Lower lobe of right lung (tissue), 2 donors: ENCODE data around the gene NAA80. TPM values are rescaled to one million over a fixed set of nuclear protein-coding genes. Genes with fewer than 3 reads are reported as not detected.

Source experiments
- ATAC-seq, 2 donors: fragments of 200-7000 bp; cut with Tn5 transposase; one replicate each; pipeline ENCODE4 v1.9.1; 2020 to 2022; ENCODE audit warnings: mild to moderate bottlenecking in 2 of 2, moderate library complexity in 2 of 2
- DNase-seq: peaks from one replicate; pipeline ENCODE4 v3.0.0-alpha.2; 2020
- H3K27ac ChIP-seq: fragments of 200-600 bp; one replicate; pipeline ENCODE4 v1.8.0; 2022
- H3K27me3 ChIP-seq: fragments of 200-600 bp; one replicate; pipeline ENCODE4 v1.8.0; 2022; ENCODE audit warnings: low read depth
- H3K36me3 ChIP-seq: fragments of 200-600 bp; one replicate; pipeline ENCODE4 v1.8.0; 2022; ENCODE audit warnings: mild to moderate bottlenecking
- H3K4me1 ChIP-seq: fragments of 200-600 bp; one replicate; pipeline ENCODE4 v1.8.0; 2022
- H3K4me3 ChIP-seq: fragments of 200-600 bp; one replicate; pipeline ENCODE4 v1.8.0; 2022; ENCODE audit warnings: mild to moderate bottlenecking
- H3K9me3 ChIP-seq: fragments of 200-600 bp; one replicate; pipeline ENCODE4 v1.8.0; 2022
- intact Hi-C: fragments of 100-400 bp; cut with DNase I; formaldehyde crosslinking; loops from one replicate; pipeline ENCODE4 v1.11.0; 2022
- total RNA-seq: library from RNA; stranded (reverse); fragmentation: NEBNext Ultra II Directional; extraction: Animal tissue kit (Norgen Biotek cat#: 25700); gene quantifications from one replicate; pipeline ENCODE4 v1.2.1, GENCODE V29; 2021
- TF ChIP-seq, protein P1 (sequence below): fragments of 200-600 bp; IDR thresholded peaks from one replicate; pipeline ENCODE4 v1.8.0; 2022; ENCODE audit warnings: antibody characterized with exemption, mild to moderate bottlenecking
- donor health status: DM: no; HTN: yes; CAD: no; lungs with severe emphysema.

Gene NAA80
- total RNA-seq, 1 donor from 2014 or later, result 9.3 TPM

- H3K9me3 ChIP-seq, result no peaks in the 10 kb centered on the region
- no peak for DNase-seq
Measured at GRCh38 chr3:50297384-50297775, 1.8 kb downstream of the NAA80 start.

DNA sequence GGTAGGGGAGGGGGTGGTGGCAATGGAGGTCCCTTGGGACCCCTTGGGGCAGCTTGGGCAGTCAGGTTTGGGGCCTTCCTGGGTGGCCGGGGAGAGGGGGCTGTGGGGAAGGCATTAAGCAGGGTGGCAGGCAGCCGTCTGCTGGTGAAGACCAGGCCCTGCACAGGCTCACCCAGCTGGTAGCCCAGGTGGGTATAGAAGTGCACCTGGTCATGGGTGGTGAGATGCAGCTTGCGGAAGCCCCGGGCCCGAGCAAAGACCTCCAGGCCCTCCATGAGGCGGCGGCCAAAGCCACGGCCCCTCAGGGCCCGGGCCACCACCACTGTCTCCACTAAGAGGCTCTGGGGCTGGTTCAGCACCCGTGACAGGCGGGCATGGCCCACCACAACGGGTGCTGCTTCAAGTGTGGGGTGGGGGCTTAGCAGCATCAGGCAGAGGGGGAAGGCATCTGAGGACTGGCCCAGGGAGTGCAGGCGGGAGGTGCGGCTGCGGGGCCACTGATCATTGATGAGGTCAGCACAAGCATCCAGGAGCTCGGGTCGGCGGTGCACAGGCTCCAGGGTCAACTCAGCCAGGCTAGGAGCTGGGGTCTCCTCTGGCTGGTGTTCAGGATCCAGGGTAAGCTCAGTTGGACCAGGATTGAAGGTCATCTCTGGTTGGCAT, 2.4 kb downstream of the NAA80 start:
- intact Hi-C loops, result no loop called here
- ATAC-seq (no peak), DNase-seq (no peak)
- no peak overlapping the region for H3K4me3 ChIP-seq
- H3K9me3 ChIP-seq, result no peaks in the 10 kb centered on the region
- no peak overlapping the region for H3K27ac ChIP-seq
- TF ChIP-seq, protein P1, sequence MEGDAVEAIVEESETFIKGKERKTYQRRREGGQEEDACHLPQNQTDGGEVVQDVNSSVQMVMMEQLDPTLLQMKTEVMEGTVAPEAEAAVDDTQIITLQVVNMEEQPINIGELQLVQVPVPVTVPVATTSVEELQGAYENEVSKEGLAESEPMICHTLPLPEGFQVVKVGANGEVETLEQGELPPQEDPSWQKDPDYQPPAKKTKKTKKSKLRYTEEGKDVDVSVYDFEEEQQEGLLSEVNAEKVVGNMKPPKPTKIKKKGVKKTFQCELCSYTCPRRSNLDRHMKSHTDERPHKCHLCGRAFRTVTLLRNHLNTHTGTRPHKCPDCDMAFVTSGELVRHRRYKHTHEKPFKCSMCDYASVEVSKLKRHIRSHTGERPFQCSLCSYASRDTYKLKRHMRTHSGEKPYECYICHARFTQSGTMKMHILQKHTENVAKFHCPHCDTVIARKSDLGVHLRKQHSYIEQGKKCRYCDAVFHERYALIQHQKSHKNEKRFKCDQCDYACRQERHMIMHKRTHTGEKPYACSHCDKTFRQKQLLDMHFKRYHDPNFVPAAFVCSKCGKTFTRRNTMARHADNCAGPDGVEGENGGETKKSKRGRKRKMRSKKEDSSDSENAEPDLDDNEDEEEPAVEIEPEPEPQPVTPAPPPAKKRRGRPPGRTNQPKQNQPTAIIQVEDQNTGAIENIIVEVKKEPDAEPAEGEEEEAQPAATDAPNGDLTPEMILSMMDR, result no peak
- H3K27me3 ChIP-seq, result no peaks in the 10 kb centered on the region
- peaks cover 48% of the 10 kb centered on the region for H3K4me1 ChIP-seq
- H3K36me3 ChIP-seq, result no peaks in the 10 kb centered on the region

More at GRCh38 chr3:50297384-50297775, 1.8 kb downstream of the NAA80 start:
- TF ChIP-seq, protein P1, result no peak
- intact Hi-C loops, result no loop called here
- Histone ChIP-seq H3K4me3 (no peak overlapping the region), H3K27ac (no peak overlapping the region), H3K36me3 (no peaks in the 10 kb centered on the region), H3K27me3 (no peaks in the 10 kb centered on the region), H3K4me1 (peaks cover 53% of the 10 kb centered on the region)
- ATAC-seq, result no peak

DNA sequence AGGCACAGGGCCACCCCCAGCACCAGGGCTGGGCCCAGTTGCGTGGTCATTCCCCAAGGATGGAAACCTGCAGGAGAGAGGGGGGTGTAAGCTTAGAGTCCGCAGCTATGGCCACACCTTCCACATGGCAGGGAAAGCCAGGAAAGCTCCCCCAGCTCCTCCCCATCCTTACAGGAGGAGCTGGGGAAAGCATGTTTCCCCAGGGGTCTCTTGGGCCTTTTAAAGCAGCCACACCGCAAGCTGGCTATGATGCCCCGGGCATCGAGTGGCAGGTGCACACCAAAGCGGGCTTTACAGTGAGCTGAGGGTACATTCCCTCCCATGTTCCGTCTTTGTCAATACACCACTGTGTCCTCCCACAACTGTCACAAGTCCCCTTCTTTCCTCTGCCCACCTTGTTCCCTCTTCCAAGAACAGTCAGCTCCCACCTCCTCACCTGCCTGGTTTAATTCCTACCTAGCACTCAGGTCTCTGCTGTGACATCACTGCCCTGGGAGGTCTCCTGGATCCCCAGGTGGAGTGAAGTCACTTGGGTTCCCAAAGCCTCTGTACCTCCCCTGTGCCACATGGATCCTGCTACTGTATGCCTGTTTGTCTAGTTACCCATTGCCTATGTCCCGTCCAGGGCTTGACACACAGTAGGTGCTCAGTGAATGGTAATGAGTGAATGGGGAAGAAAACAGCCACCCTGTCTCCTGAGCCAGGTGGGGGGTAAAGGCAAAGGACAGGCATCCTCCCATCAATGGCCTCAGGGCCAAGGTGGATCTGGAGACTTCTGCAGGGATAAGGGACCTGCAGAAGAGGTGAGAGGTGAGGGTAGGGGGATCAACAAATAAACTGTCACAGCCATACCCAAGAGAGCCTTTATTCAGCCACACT, 3.4 kb downstream of the NAA80 start:
- H3K36me3 ChIP-seq, result no peaks in the 10 kb centered on the region
- no peak overlapping the region for H3K4me3 ChIP-seq
- intact Hi-C loops, result no loop called here
- no peak overlapping the region for H3K27ac ChIP-seq
- TF ChIP-seq, protein P1, result no peak
- no peaks in the 10 kb centered on the region for H3K9me3 ChIP-seq
- H3K4me1 ChIP-seq, result peaks cover 47% of the 10 kb centered on the region
- ATAC-seq (no peak), DNase-seq (no peak)
- H3K27me3 ChIP-seq, result no peaks in the 10 kb centered on the region

DNA sequence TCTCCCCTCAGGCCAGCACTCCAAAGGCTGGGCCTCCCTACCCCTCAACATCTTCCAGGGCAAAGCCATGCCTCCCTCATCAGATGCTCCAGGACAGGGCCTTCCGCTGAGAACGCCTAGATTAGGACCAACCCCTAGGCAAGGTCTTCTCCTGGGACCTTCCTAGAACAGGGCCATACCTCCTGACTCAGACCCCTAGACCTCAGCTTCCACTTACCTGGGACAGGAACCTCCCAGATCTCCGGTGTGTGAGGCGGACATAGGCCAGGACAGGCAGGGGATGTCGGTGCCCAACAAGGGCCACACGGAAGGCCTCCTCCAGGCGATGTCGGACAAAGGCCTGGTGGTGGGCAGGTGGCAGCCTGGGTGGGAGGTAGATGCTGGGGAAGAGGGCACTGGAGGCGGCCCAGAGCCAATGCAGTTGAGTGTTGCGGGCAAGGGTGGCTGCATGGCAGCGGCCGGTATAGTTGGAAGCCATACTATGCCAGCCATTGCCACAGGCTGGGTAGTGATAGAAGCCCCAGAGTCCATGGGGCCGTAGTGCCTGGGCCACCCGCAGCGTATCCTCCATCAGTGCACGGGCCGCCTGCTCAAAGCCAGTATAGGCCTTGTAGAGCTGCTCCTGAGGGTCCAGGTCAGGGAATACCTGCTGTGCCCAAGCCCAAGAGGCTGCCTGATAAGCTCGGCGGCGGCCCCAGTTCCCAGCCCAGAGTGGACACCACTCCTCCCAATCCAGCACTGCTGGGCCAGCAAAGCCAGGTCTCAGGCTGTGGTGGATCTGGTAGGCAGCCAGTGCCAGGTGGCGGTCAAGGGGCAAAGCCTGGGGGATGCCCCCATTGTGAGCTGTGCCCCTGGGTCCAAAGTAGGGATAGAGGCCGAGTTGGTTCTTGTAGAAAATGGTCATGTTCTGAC, 4.5 kb downstream of the NAA80 start:
- H3K27me3 ChIP-seq, result no peaks in the 10 kb centered on the region
- H3K4me1 ChIP-seq, result peaks cover 43% of the 10 kb centered on the region
- no peaks in the 10 kb centered on the region for H3K9me3 ChIP-seq
- no peak for DNase-seq
- no peak overlapping the region for H3K27ac ChIP-seq
- TF ChIP-seq, protein P1, result no peak
- H3K4me3 ChIP-seq, result no peak overlapping the region
- intact Hi-C loops, result no loop called here
- no peak for ATAC-seq
- H3K36me3 ChIP-seq, result peaks cover 8% of the 10 kb centered on the region

GRCh38 chr3:50294089-50294488, 5.1 kb downstream of the NAA80 start:
- no peak overlapping the region for H3K27ac ChIP-seq
- ATAC-seq (no peak), DNase-seq (no peak)
- H3K36me3 ChIP-seq, result peaks cover 15% of the 10 kb centered on the region
- peaks cover 41% of the 10 kb centered on the region for H3K4me1 ChIP-seq
- H3K27me3 ChIP-seq, result no peaks in the 10 kb centered on the region
- intact Hi-C loops, result no loop called here
- TF ChIP-seq, protein P1, result no peak
- no peaks in the 10 kb centered on the region for H3K9me3 ChIP-seq
- H3K4me3 ChIP-seq, result no peak overlapping the region
